GM21381 (cell line): ENCODE measurements around the gene NUDT8.
"Not testable (repeated sequence)": the region's sequence is repeated elsewhere in the genome, so short reads cannot be mapped to it uniquely, and the experiment has no call there.

Source experiments
- ATAC-seq: cut with Tn5 transposase; IDR thresholded peaks from one replicate; pipeline ENCODE4 v1.9.1; 2021; ENCODE audit warnings: mild to moderate bottlenecking, moderate library complexity; ENCODE audit not compliant: unreplicated experiment

Gene NUDT8

DNA sequence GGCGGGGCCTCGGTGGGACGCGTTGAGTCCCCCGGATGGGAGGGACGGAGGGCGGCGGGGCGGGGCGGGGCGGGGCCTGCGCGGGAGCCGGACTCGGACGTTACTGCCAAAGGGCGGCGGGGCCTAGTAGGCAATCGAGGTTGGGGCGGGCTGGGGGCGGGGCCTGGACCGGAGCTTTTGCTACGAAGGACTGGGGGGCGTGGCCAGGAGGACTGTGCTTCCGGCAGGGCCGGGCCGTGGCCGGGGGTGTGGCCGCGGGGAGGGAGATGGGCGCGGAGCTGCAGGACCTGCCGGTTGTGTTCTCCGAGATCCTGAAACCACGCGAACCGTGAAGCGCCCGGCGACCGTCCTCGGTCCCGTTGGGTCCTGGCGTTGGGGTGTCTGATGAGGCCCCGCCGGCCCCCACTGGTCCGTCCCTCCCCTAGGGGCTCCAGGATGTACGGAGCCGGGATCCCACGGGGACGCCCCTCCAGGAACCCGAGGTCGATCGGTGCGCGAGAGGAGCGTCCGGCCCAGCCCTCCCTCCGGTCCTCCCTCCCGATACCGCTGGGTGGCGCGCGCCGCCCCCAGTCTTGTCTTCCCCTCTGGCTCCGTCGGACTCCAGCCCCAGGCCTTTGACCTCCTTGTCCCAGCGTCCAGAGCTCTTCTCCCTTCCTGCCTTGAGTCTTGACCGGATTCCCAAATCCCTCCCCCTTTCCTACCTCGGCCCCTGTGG, 648 bp upstream of the NUDT8 start:
- ATAC-seq = peak; percentile 55

DNA sequence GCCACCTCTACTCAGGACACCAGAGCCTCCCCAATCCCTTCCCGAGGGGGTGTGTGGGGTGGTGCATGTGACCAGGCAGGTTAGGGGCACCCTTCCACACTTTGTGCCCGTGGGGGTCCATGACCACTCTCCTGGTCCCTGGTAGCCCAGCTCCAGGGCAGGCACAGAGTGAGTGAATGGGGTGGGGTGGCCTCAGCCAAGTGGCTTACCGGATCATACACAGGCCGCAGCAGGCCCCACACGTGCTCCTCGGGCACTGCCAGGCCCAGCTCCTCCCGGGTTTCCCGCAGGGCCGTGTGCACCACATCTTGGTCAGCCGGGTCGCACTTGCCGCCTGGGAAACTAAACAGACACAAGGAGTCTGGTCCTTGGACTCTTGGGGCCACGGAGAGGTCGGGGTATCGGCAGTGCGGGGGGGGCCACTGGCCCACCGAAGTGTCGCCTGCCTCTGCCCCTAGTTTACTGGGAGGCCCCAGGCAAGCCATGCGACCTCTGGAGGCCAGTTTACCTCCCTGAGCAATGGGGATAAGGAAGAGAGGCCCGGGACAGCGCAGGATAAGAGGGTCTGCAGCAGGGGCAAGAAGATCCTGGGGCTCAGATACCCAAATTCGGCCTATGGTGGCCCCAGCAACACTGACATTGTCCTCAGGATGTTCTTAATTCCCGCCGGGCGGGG, 889 bp downstream of the NUDT8 start:
- no peak for ATAC-seq

DNA sequence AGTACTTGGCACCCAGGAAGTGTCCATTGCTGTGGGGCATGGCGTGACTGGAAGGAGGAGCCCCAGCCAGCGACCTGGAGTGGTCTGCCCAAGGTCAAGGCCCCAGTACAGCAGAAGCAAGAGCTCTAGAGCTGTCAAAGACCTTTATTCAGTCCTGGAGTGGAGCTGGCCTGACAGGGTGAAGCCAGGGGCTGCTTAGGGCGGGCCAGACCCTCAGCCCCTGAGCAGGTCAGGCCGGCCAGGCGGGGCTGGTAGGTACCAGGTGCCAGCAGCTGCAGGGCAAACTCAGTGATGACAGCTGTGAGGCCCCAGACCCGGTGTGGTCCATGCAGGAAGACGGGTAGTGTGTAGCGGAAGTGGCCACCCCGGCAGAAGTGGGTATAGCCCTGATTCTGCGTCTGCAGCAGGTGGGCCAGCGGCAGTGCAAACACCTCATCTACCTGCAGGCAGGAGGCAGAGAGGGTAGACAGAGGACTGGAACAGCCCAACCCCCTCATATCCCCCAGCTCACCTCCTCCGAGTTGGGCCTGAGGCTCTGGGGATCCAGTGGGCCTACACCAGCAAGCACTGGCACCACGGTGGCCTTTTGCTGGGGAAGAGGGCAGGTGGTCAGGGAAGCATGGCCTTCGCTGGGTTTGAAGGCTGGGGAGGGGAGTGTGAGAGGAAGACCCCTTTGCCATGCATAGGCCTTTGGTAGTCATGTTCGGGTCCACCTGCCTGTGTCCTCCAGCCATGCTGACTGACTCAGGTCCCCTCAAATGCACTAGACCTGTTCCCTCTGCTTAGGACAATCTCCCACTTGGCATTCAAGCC, 1.7 kb downstream of the NUDT8 start:
- ATAC-seq = no peak

DNA sequence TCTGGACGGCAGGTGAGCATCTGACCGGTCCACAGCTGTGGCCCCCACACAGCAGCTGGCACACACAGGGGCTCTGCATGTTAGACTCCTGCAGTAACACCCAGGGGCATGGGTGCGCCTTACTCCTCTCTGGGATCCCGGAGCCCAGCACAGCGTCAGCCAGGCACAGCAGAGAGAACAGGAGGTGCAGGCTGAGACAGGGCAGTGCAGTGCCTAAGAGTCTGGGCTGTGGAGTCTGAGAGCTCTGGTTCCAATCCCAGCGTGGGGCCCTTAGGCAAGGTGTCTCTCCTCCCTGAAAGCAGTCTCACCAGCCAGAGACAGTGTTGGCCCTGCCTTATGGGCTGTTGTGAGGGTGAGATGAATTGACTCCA, 2.3 kb downstream of the NUDT8 start:
- no peak for ATAC-seq

DNA sequence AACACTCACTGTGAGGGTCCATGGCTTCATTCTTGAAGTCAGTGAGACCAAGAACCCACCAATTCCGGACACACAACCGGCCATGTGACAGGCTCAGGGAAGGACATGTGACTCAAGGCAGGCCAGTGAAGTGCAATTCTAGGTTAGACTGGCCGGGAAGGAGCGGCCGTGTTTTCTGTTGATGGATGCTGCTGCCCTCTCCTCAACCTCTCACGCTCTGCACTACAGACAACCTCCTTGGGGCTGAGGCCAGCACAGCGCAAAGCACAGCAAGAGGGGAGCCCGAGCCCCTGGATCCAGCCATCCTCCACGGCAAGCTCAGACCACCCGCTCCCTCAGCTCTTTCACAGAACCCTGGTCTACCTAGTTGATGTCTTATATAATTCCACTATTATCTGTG, 2.8 kb downstream of the NUDT8 start:
- ATAC-seq = no peak

DNA sequence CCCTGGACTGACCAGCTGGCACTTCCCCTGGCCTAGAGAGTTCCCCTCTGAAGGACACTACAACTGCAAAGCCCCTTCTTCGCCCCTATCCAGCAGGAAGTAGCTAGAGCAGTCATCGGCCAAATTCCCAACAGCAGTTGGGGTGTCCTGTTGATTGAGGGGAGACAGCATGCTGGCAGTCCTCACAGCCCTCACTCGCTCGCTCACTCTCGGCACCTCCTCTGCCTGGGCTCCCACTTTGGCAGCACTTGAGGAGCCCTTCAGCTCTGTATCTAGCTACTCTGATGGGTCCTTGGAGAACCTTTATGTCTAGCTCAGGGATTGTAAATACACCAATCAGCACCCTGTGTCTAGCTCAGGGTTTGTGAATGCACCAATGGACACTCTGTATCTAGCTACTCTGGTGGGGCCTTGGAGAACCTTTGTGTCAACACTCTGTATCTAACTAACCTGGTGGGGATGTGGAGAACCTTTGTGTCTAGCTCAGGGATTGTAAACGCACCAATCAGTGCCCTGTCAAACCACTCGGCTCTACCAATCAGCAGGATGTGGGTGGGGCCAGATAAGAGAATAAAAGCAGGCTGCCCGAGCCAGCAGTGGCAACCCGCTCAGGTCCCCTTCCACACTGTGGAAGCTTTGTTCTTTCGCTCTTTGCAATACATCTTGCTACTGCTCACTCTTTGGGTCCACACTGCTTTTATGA, 3.5 kb downstream of the NUDT8 start:
- not testable (repeated sequence) for ATAC-seq

DNA sequence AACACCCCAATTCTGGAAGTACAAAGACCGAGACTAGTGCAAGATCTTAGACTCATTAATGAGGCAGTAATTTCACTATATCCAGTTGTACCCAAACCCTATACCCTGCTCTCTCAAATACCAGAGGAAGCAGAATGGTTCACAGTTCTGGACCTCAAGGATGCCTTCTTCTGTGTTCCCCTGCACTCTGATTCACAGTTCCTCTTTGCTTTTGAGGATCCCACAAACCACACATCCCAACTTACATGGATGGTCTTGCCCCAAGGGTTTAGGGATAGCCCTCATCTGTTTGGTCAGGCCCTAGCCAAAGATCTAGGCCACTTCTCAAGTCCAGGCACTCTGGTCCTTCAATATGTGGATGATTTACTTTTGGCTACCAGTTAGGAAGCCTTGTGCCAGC, 5.9 kb downstream of the NUDT8 start:
- ATAC-seq = not testable (repeated sequence)

DNA sequence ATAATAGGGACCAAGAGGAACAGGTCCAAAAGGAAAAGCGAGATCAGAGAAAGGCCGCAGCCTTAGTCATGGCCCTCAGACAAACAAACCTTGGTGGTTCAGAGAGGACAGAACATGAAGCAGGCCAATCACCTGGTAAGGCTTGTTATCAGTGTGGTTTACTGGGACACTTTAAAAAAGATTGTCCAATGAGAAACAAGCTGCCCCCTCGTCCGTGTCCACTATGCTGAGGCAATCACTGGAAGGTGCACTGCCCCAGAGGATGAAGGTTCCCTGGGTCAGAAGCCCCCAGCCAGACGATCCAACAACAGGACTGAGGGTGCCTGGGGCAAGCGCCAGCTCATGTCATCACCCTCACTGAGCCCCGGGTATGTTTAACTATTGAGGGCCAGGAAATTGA, 6.8 kb downstream of the NUDT8 start:
- not testable (repeated sequence) for ATAC-seq

DNA sequence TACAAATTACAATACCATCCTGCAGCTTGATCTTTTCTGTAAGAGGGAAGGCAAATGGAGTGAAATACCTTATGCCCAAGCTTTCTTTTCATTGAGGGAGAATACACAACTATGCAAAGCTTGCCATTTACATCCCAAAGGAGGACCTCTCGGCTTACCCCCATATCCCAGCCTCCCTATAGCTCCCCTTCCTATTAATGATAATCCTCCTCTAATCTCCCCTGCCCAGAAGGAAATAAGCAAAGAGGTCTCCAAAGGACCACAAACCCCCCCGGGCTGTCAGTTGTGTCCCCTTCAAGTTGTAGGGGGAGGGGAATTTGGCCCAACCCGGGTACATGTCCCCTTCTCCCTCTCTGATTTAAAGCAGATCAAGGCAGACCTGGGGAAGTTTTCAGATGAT, 7.8 kb downstream of the NUDT8 start:
- not testable (repeated sequence) for ATAC-seq

DNA sequence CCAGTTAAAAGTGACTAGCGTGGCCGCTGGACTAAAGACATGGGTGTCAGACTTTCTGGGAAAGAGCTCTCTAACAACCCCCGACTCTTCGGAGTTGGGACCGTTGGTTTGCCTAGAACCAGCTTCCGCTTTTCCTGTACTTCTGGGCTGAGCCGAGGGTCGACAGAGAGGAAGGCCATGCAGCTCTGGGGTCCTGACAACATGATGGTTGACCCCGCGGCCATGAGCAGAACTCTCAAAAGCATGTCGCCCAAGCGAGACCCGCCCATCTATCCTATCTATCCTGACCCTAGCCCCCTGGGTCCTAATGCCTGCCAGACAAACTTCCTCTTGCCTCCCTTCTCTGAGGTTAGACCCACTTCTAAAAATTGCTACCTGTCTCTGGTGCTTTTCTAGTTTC, 9.1 kb downstream of the NUDT8 start:
- not testable (repeated sequence) for ATAC-seq

DNA sequence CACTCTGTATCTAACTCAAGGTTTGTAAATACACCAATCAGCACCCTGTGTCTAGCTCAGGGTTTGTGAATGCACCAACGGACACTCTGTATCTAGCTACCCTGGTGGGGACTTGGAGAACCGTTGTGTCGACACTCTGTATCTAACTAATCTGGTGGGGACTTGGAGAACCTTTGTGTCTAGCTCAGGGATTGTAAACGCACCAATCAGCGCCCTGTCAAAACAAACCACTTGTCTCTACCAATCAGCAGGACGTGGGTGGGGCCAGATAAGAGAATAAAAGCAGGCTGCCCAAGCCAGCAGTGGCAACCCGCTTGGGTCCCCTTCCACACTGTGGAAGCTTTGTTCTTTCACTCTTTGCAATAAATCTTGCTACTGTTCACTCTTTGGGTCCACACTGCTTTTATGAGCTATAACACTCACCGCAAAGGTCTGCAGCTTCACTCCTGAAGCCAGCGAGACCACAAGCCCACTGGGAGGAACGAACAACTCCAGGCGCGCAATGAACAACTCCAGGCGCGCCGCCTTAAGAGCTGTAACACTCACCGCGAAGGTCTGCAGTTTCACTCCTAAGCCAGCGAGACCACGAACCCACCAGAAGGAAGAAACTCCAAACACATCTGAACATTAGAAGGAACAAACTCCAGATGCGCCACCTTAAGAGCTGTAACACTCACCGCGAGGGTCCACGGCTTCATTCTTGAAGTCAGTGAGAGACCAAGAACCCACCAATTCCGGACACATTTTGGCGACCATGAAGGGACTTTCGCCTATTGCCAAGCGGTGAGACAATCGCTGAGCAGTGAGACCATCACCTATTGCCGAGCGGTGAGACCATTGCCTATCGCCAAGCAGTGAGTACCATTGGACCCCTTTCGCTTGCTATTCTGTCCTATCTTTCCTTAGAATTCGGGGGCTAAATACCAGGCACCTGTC, 9.8 kb downstream of the NUDT8 start:
- not testable (repeated sequence) for ATAC-seq

DNA sequence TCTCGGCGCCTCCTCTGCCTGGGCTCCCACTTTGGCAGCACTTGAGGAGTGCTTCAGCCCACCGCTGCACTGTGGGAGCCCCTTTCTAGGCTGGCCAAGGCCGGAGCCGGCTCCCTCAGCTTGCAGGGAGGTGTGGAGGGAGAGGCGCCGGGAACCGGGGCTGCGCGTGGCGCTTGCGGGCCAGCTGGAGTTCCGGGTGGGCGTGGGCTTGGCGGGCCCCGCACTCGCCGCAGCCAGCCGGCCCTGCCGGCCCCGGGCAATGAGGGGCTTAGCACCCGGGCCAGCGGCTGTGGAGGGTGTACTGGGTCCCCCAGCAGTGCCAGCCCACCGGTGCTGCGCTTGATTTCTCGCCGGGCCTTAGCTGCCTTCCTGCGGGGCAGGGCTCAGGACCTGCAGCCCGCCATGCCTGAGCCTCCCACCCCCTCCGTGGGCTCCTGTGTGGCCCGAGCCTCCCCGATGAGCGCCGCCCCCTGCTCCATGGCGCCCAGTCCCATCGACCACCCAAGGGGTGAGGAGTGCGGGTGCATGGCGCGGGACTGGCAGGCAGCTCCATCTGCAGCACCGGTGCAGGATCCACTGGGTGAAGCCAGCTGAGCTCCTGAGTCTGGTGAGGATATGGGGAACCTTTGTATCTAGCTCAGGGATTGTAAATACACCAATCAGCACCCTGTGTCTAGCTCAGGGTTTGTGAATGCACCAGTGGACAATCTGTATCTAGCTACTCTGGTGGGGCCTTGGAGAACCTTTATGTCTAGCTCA, 10.7 kb downstream of the NUDT8 start:
- not testable (repeated sequence) for ATAC-seq

DNA sequence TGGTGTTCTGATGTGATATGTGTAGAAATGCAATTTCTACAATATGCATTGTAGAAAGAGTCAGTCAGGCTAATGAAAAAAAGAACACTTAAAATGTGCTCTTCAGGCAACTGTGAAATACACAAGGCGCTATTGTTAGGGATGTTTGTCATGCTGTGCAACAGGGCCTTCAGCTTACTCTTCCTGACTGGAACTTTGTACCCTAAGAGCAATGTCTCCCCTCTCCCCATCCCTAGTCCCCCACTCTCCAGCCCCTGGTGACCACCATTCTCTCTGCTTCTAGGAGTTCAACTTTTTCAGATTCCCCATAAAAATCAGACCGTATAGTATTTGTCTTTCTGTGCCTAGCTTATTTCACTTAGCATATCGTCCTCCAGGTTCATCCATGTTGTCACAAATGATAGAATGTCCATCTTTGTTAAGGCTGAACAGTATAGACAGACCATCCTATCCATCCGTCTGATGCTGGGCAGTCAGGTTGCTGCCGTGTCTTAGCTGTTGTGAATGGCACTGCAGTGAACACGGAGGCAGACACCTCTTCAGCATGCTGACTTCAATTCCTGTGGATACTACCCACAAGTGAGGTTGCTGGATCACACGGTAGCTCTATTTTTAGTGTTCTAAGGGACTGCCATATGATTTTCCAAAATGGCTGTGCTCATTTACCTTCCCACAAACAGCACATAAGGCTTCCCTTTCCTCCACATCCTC, 12.3 kb downstream of the NUDT8 start:
- no peak for ATAC-seq

DNA sequence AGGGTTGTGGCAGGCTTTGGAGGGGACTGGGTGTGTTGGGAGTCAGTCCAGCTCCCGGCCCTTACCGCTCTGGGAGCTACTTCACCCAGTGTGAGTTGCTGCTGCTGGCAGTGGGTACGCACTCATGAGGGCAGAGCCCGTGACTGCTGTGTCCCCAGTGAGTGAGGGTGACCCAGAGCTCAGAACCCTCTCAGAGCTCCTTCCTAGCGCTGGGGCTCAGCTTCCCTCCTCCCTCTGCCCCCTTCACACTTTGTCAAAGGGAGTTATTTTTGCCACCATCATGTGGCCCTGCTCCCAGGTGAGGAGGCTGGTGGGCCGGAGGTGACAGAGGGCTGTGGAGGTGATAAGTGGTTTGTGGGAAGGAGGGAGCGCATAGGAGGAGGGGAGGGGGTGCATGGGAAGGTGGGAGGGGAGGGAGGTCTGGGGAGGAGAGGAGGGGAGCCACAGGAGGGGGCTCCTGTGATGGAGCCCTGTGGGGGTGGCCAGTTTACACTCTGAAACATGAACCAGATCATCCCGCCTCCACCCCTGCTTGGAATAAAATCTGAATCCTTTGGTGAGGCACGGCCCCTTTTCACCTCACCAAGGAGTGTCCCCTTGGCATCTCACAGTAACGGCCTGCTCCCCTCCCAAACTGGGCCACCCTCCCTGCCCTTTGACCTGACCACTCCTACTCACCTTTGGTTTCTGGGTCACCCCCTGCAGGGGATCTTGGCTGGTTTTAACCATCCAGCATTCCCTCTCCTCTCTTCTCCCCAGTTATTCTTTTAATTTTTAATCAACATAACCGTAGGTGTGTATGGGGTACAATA, 13.1 kb downstream of the NUDT8 start:
- ATAC-seq = no peak

DNA sequence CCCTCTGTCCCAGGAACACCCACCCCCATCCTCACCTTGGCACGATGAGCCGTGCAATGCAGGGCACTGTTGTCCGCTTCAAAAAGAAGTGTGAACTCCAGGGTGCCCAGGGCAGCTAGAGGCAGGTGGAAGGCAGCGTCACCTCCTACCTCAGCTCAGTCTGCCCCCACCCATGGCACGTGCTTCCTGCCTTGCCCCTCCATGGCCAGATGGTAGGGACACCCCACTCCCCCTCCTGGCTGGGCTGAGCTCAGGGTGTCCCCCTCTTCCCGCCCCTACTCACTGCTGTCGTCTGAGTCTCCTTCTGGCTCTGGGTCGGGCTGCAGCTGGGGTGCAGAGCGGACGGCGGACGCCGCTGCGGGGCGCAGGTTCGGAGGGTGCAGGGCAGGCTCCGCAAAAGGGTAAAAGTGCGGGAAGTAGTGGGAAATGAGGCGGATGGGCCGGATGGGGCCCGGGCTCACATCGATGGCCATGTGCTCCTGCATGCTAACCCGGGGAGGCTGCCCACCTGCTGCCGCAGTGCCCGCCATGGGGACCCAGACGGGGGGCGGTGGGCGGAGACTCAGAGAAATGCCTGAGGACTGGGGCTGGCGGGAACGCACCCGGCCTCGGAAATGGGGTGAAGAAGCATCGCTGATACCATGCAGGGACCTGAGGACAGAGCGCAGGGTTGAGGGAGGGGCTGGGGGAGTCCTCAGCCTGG, 13.9 kb downstream of the NUDT8 start:
- no peak for ATAC-seq

DNA sequence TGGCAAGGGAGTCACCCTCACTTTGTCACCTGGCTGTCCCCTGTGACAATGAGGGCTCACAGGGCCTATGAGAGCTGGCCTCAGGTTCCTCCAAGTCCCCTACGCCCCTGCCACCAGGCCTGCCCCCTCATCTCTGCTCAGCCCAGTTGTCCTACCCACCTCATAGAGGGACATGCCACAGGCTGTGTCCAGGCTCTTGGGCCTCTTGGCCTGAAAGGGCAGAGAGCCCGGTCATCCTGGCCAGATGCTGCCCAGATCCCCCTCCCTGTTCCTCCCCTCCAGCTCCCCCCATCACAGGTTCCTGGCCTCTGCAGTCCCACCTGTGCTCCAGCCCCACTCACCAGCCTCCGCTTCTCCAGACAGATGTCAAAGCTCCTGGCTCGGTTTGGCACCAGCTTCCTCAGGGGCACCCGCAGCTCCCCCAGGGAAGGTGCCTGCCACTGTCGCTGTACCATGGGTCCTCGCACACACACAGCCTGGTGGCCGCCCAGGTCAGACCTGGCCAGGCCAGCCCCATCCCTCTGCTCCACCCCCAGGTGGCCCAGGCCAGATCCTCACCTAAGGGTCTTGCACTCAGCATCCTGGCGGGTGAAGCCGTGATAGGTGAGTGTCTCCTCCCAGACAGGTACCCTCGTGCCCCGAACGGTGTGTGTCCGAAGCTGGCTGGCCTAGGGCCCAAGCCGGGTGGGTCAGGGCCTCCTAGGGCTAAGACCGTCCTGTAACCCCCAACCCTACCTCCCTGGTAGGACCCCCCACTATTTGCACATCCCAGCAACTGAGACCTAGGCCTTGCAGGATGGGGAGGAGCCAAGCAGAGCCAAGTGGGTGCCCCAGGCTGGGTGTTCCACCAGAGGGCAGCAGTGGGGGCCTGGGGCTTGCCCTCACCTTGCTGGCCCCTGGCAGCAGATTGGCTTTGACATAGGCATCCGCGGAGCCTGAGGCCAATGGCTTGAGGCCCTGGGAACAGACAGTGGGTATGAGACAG, 14.7 kb downstream of the NUDT8 start:
- no peak for ATAC-seq
